Fibroblast of mammary gland (primary cell): ENCODE results near the gene SUMO4.

Experiments
- DNase-seq: peaks from one replicate; pipeline ENCODE4 v3.0.0-alpha.2; 2010; ENCODE audit warnings: low read depth
- H3K4me3 ChIP-seq: 2 replicates; pipeline ENCODE4 v1.5.1; 2011; ENCODE audit warnings: low read depth, mild to moderate bottlenecking, low read length, moderate library complexity; ENCODE audit not compliant: control insufficient read depth
- TF ChIP-seq, protein P1 (sequence below): conservative IDR thresholded peaks from 2 replicates; pipeline ENCODE4 v1.5.1; 2011; ENCODE audit warnings: low read depth, low read length, inconsistent platforms; ENCODE audit not compliant: control insufficient read depth, insufficient read depth

Gene SUMO4

DNA sequence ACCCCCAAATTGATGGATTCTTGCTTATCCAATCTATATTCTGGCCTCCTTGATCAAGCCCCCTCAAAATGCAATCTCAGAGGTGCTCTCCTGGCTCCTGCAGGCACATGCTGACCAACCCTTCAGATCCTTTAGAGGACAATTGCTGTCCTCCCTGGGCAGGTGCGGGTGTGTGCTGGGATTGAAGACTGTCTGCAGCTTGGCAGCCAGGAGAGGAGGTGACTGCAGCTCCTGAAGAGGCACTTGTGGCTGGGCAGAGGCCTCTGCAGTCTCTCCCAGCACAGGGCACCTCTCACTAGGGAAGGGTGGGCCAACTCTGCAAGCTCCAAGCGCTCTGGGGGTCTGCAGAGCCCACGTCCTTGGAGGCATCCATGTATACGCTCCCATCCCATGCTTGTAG is 28.5 kb downstream of the SUMO4 start:
- H3K4me3 ChIP-seq = no peak overlapping the region
- no peak for DNase-seq
- TF ChIP-seq, protein P1, sequence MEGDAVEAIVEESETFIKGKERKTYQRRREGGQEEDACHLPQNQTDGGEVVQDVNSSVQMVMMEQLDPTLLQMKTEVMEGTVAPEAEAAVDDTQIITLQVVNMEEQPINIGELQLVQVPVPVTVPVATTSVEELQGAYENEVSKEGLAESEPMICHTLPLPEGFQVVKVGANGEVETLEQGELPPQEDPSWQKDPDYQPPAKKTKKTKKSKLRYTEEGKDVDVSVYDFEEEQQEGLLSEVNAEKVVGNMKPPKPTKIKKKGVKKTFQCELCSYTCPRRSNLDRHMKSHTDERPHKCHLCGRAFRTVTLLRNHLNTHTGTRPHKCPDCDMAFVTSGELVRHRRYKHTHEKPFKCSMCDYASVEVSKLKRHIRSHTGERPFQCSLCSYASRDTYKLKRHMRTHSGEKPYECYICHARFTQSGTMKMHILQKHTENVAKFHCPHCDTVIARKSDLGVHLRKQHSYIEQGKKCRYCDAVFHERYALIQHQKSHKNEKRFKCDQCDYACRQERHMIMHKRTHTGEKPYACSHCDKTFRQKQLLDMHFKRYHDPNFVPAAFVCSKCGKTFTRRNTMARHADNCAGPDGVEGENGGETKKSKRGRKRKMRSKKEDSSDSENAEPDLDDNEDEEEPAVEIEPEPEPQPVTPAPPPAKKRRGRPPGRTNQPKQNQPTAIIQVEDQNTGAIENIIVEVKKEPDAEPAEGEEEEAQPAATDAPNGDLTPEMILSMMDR = no peak

- TF ChIP-seq, protein P1 = no peak
- H3K4me3 ChIP-seq = no peak overlapping the region
- DNase-seq = no peak
Measured at GRCh38 chr6:149429427-149430360, 29.6 kb downstream of the SUMO4 start.

DNA sequence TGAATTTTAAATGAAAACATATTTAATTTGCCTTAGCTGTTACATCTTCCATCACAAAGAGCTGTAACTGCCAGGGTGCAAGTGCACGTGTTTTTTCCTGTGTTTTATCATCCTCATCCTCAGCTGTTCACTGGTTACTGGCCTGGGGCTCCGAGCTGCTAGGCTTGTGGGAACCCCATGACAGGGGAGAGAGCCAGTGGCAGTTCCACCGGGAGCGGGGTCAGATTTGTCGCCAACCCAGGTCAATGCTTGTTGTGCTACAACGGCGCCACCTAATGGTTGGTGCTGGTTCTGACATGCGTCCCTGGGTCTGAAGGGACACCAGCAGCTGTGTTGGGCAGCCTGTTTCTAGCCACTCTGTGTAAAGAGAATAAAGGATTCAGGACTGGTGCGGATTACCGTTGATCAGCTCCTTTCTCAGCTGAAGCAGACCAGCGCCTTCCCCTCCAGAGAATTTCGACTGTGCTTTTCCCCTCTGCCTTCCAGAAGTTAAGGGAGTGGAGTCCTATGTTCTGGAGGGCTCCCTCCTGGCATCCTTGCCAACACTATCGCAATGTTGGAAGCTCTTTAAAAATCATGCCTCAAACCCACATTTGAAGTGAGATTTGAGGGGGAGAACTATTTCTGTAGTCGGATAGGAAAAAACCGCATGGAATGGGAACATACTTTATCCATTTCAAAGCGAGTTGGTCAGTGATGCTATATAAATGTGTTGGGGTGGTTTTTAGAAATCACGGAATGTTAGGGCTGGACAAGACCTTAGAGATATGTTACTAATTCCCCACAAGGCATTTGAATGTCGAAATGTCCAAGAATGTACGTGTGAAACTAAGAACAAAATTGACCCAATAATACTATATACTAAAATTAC is 32.1 kb downstream of the SUMO4 start:
- TF ChIP-seq, protein P1 = peak; percentile 89
- no peak overlapping the region for H3K4me3 ChIP-seq
- peak; percentile 81 for DNase-seq

- H3K4me3 ChIP-seq = no peak overlapping the region
- TF ChIP-seq, protein P1 = no peak
- no peak for DNase-seq
Measured at GRCh38 chr6:149433405-149433804, 33.3 kb downstream of the SUMO4 start.

DNA sequence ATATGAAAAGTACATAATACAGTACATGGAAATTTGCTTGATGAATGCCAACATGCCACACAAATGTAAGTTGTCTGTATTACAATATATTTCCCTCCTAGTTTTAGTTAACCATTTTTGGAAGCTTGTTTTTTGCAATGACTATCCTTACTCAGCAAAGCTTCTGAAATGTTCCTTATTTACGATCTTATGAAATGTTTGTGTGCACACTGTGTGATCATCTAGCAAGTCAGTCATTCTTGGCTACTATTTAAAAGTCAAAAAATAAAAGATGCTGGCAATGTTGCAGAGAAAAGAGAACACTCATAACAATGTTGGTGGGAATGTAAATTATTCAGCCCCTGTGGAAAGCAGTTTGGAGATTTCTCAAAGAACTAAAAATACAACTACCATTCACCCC is 33.8 kb downstream of the SUMO4 start:
- no peak overlapping the region for H3K4me3 ChIP-seq
- peak; percentile 47 for DNase-seq
- TF ChIP-seq, protein P1 = no peak

GRCh38 chr6:149435919-149436586 is 36.0 kb downstream of the SUMO4 start:
- H3K4me3 ChIP-seq = no peak overlapping the region
- TF ChIP-seq, protein P1 = no peak
- no peak for DNase-seq
